Measurements from ENCODE around the gene MEX3A.

DNA sequence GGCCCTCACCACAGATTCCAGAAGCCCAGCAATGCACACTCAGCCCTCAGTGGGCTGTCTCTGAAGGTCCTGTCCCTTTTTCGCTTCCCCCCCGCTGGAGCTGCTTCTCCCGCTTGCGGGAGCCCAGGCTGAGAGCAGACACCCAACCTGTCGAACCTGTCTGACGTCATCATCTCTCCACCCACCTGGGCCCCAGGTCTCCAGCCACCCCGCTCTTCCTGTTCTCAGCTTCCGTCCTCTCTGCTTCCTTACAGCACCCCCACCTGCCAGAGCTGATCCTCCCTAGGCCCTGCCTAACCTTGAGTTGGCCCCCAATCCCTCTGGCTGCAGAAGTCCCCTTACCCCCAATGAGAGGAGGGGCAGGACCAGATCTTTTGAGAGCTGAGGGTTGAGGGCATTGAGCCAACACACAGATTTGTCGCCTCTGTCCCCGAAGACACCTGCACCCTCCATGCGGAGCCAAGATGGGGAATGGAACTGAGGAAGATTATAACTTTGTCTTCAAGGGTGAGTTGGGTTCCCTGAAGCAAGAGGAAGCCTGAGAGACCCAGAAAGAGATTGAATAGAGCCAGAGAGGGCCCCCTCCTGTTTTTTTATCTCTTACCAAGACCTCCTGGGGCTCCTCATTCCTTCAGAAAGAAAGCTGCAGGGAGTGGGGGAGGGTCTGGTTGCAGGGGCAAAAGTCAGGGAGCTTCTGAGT, 21.2 kb downstream of the MEX3A start, which contains the start of gene RAB25:
- TF ChIP-seq, protein P1, sequence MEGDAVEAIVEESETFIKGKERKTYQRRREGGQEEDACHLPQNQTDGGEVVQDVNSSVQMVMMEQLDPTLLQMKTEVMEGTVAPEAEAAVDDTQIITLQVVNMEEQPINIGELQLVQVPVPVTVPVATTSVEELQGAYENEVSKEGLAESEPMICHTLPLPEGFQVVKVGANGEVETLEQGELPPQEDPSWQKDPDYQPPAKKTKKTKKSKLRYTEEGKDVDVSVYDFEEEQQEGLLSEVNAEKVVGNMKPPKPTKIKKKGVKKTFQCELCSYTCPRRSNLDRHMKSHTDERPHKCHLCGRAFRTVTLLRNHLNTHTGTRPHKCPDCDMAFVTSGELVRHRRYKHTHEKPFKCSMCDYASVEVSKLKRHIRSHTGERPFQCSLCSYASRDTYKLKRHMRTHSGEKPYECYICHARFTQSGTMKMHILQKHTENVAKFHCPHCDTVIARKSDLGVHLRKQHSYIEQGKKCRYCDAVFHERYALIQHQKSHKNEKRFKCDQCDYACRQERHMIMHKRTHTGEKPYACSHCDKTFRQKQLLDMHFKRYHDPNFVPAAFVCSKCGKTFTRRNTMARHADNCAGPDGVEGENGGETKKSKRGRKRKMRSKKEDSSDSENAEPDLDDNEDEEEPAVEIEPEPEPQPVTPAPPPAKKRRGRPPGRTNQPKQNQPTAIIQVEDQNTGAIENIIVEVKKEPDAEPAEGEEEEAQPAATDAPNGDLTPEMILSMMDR (conservative IDR thresholded peaks at IDR 0.05; ENCODE audit: low read length) = no peak
- no peak for TF ChIP-seq EZH2phosphoT487 (IDR thresholded peaks at IDR 0.05; ENCODE audit: borderline replicate concordance, low read depth, low read length)

Data from OCI-LY7 (cell line).